HepG2 (cell line): Measurements from ENCODE around the gene KLHL35. TPM values are rescaled to one million over a fixed set of nuclear protein-coding genes. Genes with fewer than 3 reads are reported as not detected.

Source experiments
- ATAC-seq: fragments of 200-7000 bp; cut with Tn5 transposase; 3 replicates; pipeline ENCODE4 v1.9.1; 2020; ENCODE audit warnings: mild to moderate bottlenecking, moderate library complexity
- BruUV-seq: library from RNA; stranded (reverse); fragments of 400-500 nt; replicated peaks from 2 replicates; lab custom pipeline; 2021; lab: Mats Ljungman, UMichigan
- CTCF ChIA-PET: fragments of 300-600 bp; formaldehyde crosslinking; extraction: SDS; loops from one replicate; lab custom pipeline; 2021; ENCODE audit warnings: low total read pairs, inconsistent platforms, low intra/inter-chr PET ratio; lab: Yijun Ruan, JAX
- POLR2A ChIA-PET: fragments of 350-600 bp; sonication (Branson Sonifier 250); formaldehyde crosslinking; loops from one replicate; lab custom pipeline; 2020; ENCODE audit warnings: antibody characterized with exemption, inconsistent platforms; lab: Yijun Ruan, JAX
- DNase-seq: peaks from one replicate; pipeline ENCODE4 v3.0.0-alpha.2; 2015; ENCODE audit warnings: low spot score
- FAIRE-seq: peaks from 3 replicates; lab custom pipeline; 2011; peaks lifted over from hg19 to GRCh38; lab: Jason Lieb, UNC
- H2AFZ ChIP-seq: one replicate; pipeline ENCODE4 v1.6.1; 2011; ENCODE audit warnings: low read length, inconsistent platforms
- H3K27ac ChIP-seq: fragments of 300-600 bp; 3 replicates; pipeline ENCODE4 v1.8.0; 2011; ENCODE audit warnings: mixed run types, mild to moderate bottlenecking, mixed read lengths, low read length, inconsistent platforms; ENCODE audit not compliant: insufficient read depth; ENCODE audit errors: extremely low read length
- H3K27me3 ChIP-seq, 2 experiments: fragments of 200-600 bp in 1 of 2; 2 replicates in 1 of 2; 3 replicates in 1 of 2; pipeline versions ENCODE4 v1.6.0 to v1.8.0; 2011; ENCODE audit warnings: low read length in 2 of 2, mild to moderate bottlenecking in 2 of 2, moderate library complexity in 2 of 2, inconsistent platforms in 1 of 2; ENCODE audit not compliant: insufficient read depth in 2 of 2, control insufficient read depth in 1 of 2
- H3K36me3 ChIP-seq, 2 experiments: fragments of 200-600 bp in 1 of 2; replicated peaks in 1 of 2; 2 replicates in 1 of 2; 3 replicates in 1 of 2; pipeline versions ENCODE4 v1.5.1 to v1.8.0; 2011; ENCODE audit warnings: low read length in 2 of 2, inconsistent platforms in 1 of 2; ENCODE audit not compliant: insufficient read depth in 2 of 2, control insufficient read depth in 1 of 2
- H3K4me1 ChIP-seq: 2 replicates; pipeline ENCODE4 v1.5.1; 2012; ENCODE audit warnings: low read length, inconsistent platforms; ENCODE audit not compliant: insufficient read depth
- H3K4me2 ChIP-seq: 2 replicates; pipeline ENCODE4 v1.6.0; 2011; ENCODE audit warnings: low read depth, low read length, inconsistent platforms
- H3K4me3 ChIP-seq, 3 experiments: fragments of 200-600 bp in 1 of 3; sonication (generic), shearing (Covaris generic) in 1 of 3; replicated peaks in 1 of 3; 2 replicates each; pipeline ENCODE4 v1.5.1; 2011 to 2016; ENCODE audit warnings: low read length in 3 of 3, inconsistent platforms in 2 of 3, low read depth in 2 of 3, mild to moderate bottlenecking in 2 of 3, control low read depth in 1 of 3, mixed read lengths in 1 of 3; ENCODE audit not compliant: insufficient read depth in 1 of 3
- H3K79me2 ChIP-seq: one replicate; pipeline ENCODE4 v1.6.1; 2011; ENCODE audit warnings: low read length, inconsistent platforms; ENCODE audit not compliant: insufficient read depth
- H3K9ac ChIP-seq: 2 replicates; pipeline ENCODE4 v1.6.0; 2011; ENCODE audit warnings: mild to moderate bottlenecking, low read depth, low read length, inconsistent platforms; ENCODE audit not compliant: insufficient read depth
- H3K9me3 ChIP-seq: 2 replicates; pipeline ENCODE4 v1.5.1; 2012; ENCODE audit warnings: mild to moderate bottlenecking, low read length
- H4K20me1 ChIP-seq: 2 replicates; pipeline ENCODE4 v1.6.0; 2011; ENCODE audit warnings: inconsistent platforms, mild to moderate bottlenecking, low read length, moderate library complexity; ENCODE audit not compliant: insufficient read depth
- ARNT2 ChIP-seq: sonication (generic); formaldehyde crosslinking; IDR thresholded peaks from 2 replicates; pipeline ENCODE4 v1.8.0; 2022; ENCODE audit warnings: mild to moderate bottlenecking, low read depth, missing genetic modification reagents, moderate library complexity
- U2AF1 ChIP-seq: fragments of 200-400 bp; formaldehyde crosslinking; optimal IDR thresholded peaks from 2 replicates; pipeline ENCODE3; 2017; ENCODE audit warnings: mild to moderate bottlenecking, low read depth, low read length
- ZNF264 ChIP-seq: sonication (generic); formaldehyde crosslinking; IDR thresholded peaks from 2 replicates; pipeline ENCODE4 v1.4.0; 2020; ENCODE audit warnings: missing genetic modification reagents
- WGBS: methylation state at CpG from one replicate; pipeline ENCODE4 v1.1.6; 2017; ENCODE audit warnings: low lambda C conversion rate; 5-methylcytosine and 5-hydroxymethylcytosine counted together
- in situ Hi-C: cut with HindIII; loops from 2 replicates; pipeline ENCODE4 v1.10.0; 2017; ENCODE audit warnings: low pct_unique_long_range_greater_than_20kb; ENCODE audit not compliant: extremely low pct_ligation_motif_present
- intact Hi-C: fragments of 100-400 bp; cut with micrococcal nuclease; formaldehyde crosslinking; loops from one replicate; pipeline ENCODE4 v1.10.0; 2022; ENCODE audit not compliant: unreplicated experiment
- polyA plus RNA-seq, 8 experiments: library from polyadenylated mRNA; depleted of rRNA in 3 of 8; stranded (reverse) in 7 of 8; unstranded in 1 of 8; fragments of >200 nt; fragmentation: Illumina TruSeq in 4 of 8; extraction: Trizol in 4 of 8; gene quantifications; 2 replicates each; pipeline versions ENCODE4 v1.2.1 to v1.2.3, GENCODE V29; 2011 to 2016; ENCODE audit warnings: low read depth in 4 of 8, missing spikeins in 1 of 8, mixed read lengths in 1 of 8; ENCODE audit not compliant: insufficient read depth in 1 of 8
- total RNA-seq, 5 experiments: library from RNA; depleted of rRNA; stranded (reverse); fragments of >200 nt; fragmentation: Illumina TruSeq; extraction: Trizol; gene quantifications; 2 replicates each; pipeline ENCODE4 v1.2.3, GENCODE V29; 2016; ENCODE audit warnings: low read depth in 1 of 5
- TF ChIP-seq, protein P1 (sequence below): sonication (generic); formaldehyde crosslinking; IDR thresholded peaks from 2 replicates; pipeline ENCODE4 v1.8.0; 2022; ENCODE audit warnings: mild to moderate bottlenecking, missing genetic modification reagents; ENCODE audit not compliant: insufficient replicate concordance
- TF ChIP-seq, protein P2 (sequence below): sonication (generic); formaldehyde crosslinking; IDR thresholded peaks from 2 replicates; pipeline ENCODE4 v1.4.0; 2020; ENCODE audit warnings: missing genetic modification reagents, borderline replicate concordance
- TF ChIP-seq, protein P3 (sequence below): sonication (generic); formaldehyde crosslinking; IDR thresholded peaks from 2 replicates; pipeline ENCODE4 v1.4.0; 2020; ENCODE audit warnings: missing genetic modification reagents

Gene KLHL35
- total and polyA plus RNA-seq, 2 of the 13 experiments (the other 11 are each of a cell fraction or from before 2014, with no cell fraction given), result not detected

DNA sequence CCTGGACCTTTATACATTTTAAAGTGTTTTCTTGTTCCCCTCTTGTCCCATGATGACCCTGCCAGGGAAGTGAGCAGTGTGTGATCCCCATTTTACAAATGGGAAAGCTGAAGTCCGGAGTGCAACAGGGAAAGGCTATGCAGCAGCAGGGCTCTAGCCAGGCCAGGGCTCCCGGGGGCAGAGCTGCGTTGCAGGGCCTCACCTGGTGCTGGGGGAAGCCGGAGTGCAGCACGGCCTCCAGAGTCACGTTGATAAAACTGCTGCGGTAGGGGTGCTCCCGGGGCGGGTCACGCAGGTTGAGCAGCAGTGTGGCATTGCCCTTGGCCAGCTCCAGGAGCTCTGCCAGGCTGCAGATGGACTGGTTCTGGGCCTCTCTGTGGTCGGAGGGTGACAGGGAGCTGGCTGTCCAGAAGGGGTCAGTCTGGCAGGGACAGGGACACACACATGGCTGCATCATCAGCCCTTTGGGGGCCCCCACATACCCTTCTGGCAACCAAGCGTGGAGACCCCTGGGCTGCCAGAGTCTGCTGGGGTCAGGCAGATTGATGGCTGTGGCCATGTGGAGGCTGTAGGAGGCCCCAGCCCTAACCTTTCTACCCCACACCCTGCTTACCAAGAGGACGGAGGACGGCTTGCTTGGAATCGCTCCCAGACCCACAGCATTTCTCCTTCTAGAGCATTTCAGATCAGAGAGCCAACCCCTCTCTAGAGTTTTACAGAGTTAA lies 9.3 kb upstream of the KLHL35 start:
- Histone ChIP-seq H3K9me3 (no peaks in the 10 kb centered on the region), H3K9ac (no peak overlapping the region), H3K36me3 (peaks cover 21 to 22% of the 10 kb centered on the region in 2 experiments; a peak in 4 of 5 replicates), H3K4me1 (peaks cover 11% of the 10 kb centered on the region), H3K4me2 (no peak overlapping the region), H3K79me2 (no peaks in the 10 kb centered on the region), H3K27ac (no peak overlapping the region), H4K20me1 (no peaks in the 10 kb centered on the region), H3K4me3 (no peak overlapping the region), H3K27me3 (no peaks in the 10 kb centered on the region), H2AFZ (no peak overlapping the region)
- no peak for TF ChIP-seq U2AF1
- TF ChIP-seq, protein P1, sequence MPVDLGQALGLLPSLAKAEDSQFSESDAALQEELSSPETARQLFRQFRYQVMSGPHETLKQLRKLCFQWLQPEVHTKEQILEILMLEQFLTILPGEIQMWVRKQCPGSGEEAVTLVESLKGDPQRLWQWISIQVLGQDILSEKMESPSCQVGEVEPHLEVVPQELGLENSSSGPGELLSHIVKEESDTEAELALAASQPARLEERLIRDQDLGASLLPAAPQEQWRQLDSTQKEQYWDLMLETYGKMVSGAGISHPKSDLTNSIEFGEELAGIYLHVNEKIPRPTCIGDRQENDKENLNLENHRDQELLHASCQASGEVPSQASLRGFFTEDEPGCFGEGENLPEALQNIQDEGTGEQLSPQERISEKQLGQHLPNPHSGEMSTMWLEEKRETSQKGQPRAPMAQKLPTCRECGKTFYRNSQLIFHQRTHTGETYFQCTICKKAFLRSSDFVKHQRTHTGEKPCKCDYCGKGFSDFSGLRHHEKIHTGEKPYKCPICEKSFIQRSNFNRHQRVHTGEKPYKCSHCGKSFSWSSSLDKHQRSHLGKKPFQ, result no peak
- TF ChIP-seq ZNF264, result no peak
- TF ChIP-seq, protein P2, sequence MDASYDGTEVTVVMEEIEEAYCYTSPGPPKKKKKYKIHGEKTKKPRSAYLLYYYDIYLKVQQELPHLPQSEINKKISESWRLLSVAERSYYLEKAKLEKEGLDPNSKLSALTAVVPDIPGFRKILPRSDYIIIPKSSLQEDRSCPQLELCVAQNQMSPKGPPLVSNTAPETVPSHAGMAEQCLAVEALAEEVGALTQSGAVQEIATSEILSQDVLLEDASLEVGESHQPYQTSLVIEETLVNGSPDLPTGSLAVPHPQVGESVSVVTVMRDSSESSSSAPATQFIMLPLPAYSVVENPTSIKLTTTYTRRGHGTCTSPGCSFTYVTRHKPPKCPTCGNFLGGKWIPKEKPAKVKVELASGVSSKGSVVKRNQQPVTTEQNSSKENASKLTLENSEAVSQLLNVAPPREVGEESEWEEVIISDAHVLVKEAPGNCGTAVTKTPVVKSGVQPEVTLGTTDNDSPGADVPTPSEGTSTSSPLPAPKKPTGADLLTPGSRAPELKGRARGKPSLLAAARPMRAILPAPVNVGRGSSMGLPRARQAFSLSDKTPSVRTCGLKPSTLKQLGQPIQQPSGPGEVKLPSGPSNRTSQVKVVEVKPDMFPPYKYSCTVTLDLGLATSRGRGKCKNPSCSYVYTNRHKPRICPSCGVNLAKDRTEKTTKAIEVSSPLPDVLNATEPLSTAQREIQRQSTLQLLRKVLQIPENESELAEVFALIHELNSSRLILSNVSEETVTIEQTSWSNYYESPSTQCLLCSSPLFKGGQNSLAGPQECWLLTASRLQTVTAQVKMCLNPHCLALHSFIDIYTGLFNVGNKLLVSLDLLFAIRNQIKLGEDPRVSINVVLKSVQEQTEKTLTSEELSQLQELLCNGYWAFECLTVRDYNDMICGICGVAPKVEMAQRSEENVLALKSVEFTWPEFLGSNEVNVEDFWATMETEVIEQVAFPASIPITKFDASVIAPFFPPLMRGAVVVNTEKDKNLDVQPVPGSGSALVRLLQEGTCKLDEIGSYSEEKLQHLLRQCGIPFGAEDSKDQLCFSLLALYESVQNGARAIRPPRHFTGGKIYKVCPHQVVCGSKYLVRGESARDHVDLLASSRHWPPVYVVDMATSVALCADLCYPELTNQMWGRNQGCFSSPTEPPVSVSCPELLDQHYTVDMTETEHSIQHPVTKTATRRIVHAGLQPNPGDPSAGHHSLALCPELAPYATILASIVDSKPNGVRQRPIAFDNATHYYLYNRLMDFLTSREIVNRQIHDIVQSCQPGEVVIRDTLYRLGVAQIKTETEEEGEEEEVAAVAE (CRISPR knock-in tag), result no peak
- TF ChIP-seq, protein P3, sequence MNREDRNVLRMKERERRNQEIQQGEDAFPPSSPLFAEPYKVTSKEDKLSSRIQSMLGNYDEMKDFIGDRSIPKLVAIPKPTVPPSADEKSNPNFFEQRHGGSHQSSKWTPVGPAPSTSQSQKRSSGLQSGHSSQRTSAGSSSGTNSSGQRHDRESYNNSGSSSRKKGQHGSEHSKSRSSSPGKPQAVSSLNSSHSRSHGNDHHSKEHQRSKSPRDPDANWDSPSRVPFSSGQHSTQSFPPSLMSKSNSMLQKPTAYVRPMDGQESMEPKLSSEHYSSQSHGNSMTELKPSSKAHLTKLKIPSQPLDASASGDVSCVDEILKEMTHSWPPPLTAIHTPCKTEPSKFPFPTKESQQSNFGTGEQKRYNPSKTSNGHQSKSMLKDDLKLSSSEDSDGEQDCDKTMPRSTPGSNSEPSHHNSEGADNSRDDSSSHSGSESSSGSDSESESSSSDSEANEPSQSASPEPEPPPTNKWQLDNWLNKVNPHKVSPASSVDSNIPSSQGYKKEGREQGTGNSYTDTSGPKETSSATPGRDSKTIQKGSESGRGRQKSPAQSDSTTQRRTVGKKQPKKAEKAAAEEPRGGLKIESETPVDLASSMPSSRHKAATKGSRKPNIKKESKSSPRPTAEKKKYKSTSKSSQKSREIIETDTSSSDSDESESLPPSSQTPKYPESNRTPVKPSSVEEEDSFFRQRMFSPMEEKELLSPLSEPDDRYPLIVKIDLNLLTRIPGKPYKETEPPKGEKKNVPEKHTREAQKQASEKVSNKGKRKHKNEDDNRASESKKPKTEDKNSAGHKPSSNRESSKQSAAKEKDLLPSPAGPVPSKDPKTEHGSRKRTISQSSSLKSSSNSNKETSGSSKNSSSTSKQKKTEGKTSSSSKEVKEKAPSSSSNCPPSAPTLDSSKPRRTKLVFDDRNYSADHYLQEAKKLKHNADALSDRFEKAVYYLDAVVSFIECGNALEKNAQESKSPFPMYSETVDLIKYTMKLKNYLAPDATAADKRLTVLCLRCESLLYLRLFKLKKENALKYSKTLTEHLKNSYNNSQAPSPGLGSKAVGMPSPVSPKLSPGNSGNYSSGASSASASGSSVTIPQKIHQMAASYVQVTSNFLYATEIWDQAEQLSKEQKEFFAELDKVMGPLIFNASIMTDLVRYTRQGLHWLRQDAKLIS (CRISPR knock-in tag), result no peak
- no peak for TF ChIP-seq ARNT2
- WGBS, result 96% methylated on average over 8 of the region's 15 CpGs
- in situ Hi-C loops (no loop called here), intact Hi-C loops (no loop called here)
- ATAC-seq (no peak; the same call in 2 of the 3 replicates), DNase-seq (no peak), FAIRE-seq (no peak)
- ChIA-PET POLR2A (no interaction called here), CTCF (no interaction called here)
- BruUV-seq, result no TSS peak
